Fibroblast of lung (primary cell): ENCODE measurements around the gene SIX3. TPM values are rescaled to one million over a fixed set of nuclear protein-coding genes. Genes with fewer than 3 reads are reported as not detected.
A peak's percentile ranks its signal among the peaks of the same experiment; 100 is the strongest.

Source experiments
- DNase-seq, 2 donors: peaks; one replicate each; pipeline versions ENCODE4 v3.0.0 to v3.0.0-alpha.2; 2010; ENCODE audit warnings: low read depth in 2 of 2
- H2AFZ ChIP-seq: 2 replicates; pipeline ENCODE4 v1.5.1; 2012; ENCODE audit warnings: low read length, control low read depth, inconsistent platforms
- H3K27ac ChIP-seq: 2 replicates; pipeline ENCODE4 v1.5.1; 2011; ENCODE audit warnings: low read length, control low read depth; ENCODE audit not compliant: insufficient read depth
- H3K27me3 ChIP-seq: 2 replicates; pipeline ENCODE4 v1.5.1; 2011; ENCODE audit warnings: mild to moderate bottlenecking, low read length; ENCODE audit not compliant: control insufficient read depth, insufficient read depth
- H3K36me3 ChIP-seq: 2 replicates; pipeline ENCODE4 v1.5.1; 2011; ENCODE audit warnings: low read length; ENCODE audit not compliant: control insufficient read depth, insufficient read depth
- H3K4me1 ChIP-seq: 2 replicates; pipeline ENCODE4 v1.5.1; 2011; ENCODE audit warnings: low read length; ENCODE audit not compliant: control insufficient read depth, insufficient read depth; ENCODE audit errors: extremely low read depth
- H3K4me2 ChIP-seq: 2 replicates; pipeline ENCODE4 v1.5.1; 2011; ENCODE audit warnings: low read length, control low read depth; ENCODE audit not compliant: insufficient read depth; ENCODE audit errors: extremely low read depth
- H3K4me3 ChIP-seq, 4 experiments: fragments of 200-600 bp in 1 of 4; sonication (generic) in 1 of 4; replicated peaks in 1 of 4; 2 replicates each; pipeline ENCODE4 v1.5.1; 2011 to 2016; ENCODE audit warnings: low read length in 4 of 4, low read depth in 3 of 4, mild to moderate bottlenecking in 3 of 4, control low read depth in 2 of 4, inconsistent platforms in 1 of 4, mixed read lengths in 1 of 4; ENCODE audit not compliant: insufficient read depth in 1 of 4; ENCODE audit errors: control extremely low read depth in 1 of 4
- H3K79me2 ChIP-seq: 2 replicates; pipeline ENCODE4 v1.5.1; 2012; ENCODE audit warnings: mild to moderate bottlenecking, low read length, inconsistent platforms; ENCODE audit not compliant: control insufficient read depth, insufficient read depth
- H3K9ac ChIP-seq: 2 replicates; pipeline ENCODE4 v1.5.1; 2011; ENCODE audit warnings: mild to moderate bottlenecking, low read length, control low read depth; ENCODE audit not compliant: insufficient read depth
- H3K9me3 ChIP-seq: 2 replicates; pipeline ENCODE4 v1.5.1; 2012; ENCODE audit warnings: low read depth, low read length; ENCODE audit not compliant: control insufficient read depth, insufficient read depth
- H4K20me1 ChIP-seq: 2 replicates; pipeline ENCODE4 v1.5.1; 2011; ENCODE audit warnings: low read length; ENCODE audit not compliant: control insufficient read depth, insufficient read depth; ENCODE audit errors: extremely low read depth
- EZH2 ChIP-seq: IDR thresholded peaks from 2 replicates; pipeline ENCODE4 v1.5.1; 2012; ENCODE audit warnings: low read length, control low read depth, mild to moderate bottlenecking; ENCODE audit errors: missing control alignments
- polyA plus RNA-seq, 2 donors: library from polyadenylated mRNA; depleted of rRNA in 1 of 2; stranded (reverse) in 1 of 2; unstranded in 1 of 2; fragments of >200 nt; gene quantifications; 2 replicates each; pipeline ENCODE4 v1.2.1, GENCODE V29; 2011 to 2012; ENCODE audit warnings: missing spikeins in 1 of 2
- total RNA-seq: library from RNA; depleted of rRNA; stranded (reverse); fragments of >200 nt; gene quantifications from 2 replicates; pipeline ENCODE4 v1.2.1, GENCODE V29; 2014
- TF ChIP-seq, protein P1 (sequence below), 2 donors: IDR thresholded peaks in 1 of 2; conservative IDR thresholded peaks in 1 of 2; 1 replicate in 1 of 2; 2 replicates in 1 of 2; pipeline ENCODE4 v1.5.1; 2011 to 2012; ENCODE audit warnings: low read length in 2 of 2, control low read depth in 1 of 2, inconsistent platforms in 1 of 2, low read depth in 1 of 2, mild to moderate bottlenecking in 1 of 2

The SIX3 gene
- total and polyA plus RNA-seq, 2 donors (not counting 1 experiment from before 2014, with no cell fraction given), result not detected

DNA sequence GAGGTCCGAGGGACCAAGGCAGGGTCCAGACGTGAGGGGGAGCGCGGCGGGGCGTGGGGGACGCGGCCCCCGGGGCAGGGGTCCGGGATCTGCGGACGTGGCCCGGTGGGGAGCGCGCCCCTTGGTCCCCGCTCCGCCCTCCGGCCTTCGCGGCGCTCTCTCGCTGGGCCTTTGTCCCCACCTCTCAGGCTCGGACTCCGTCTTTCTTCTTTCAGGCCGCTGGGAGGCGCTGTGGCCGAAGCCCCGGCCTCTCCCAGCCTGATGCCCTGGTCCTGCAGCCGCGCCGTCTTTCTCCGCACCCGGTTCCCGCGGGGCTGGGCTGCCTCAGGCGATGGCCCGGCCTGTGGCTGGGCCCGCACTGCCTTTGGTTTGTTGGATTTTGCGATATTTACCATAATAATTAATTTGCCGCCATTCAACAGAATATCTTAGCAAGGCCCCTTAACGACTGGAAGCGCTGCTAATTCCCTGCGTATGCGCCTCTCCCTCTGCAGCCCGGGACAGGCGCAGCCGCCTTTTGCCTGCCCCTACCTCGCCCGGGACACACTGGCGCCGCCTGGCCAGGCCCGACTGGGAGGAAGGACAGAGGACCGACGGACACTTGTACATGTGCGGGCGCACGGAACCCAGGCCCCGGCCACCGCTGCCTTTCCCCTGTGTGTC lies 10.8 kb downstream of the SIX3 start:
- Histone ChIP-seq H3K4me2 (peak overlapping the region; percentile 73), H3K27ac (no peak overlapping the region)
- DNase-seq, result peak; percentile 58 to 62

DNA sequence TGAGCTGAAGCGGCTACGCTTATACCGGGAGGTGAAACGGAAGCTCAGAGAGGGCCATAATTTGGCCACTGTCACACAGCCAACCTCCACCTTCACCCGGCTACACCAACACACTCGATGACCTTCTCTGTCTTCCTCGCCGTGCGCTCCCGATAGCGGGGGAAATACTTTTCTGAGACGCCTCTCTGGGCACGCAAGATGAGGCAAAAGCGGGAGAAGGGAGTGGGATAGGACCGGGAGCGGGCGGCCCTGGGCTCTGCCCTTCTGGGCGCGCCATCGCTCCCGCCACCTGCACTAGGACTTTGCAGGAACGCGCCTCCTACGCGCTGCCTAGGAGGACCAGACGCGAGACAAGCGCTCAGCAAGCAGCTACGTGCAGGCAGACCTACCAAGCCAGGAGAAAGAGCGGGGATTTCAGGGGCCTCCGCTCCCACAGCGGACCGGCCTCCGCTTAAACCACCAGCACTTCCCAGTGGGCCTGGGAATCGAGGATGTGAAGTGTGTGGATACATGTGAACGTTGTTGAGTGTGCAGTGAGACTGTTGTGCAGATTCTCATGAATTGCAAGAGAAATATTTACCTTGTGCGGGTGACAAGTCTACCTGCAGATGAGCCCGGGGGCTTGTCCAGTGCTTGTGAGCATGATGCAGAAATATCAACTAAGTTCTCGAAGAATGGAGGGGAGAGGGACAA lies 11.4 kb downstream of the SIX3 start:
- Histone ChIP-seq H2AFZ (no peak overlapping the region), H3K27me3 (peaks cover 60% of the 10 kb centered on the region), H3K9ac (no peak overlapping the region), H3K79me2 (no peaks in the 10 kb centered on the region), H3K4me1 (peaks cover 15% of the 10 kb centered on the region), H3K4me3 (peak overlapping the region in 3 of 4 experiments; percentile 9 to 43 (median 20)), H3K36me3 (no peaks in the 10 kb centered on the region), H4K20me1 (no peaks in the 10 kb centered on the region), H3K27ac (no peak overlapping the region), H3K9me3 (no peaks in the 10 kb centered on the region), H3K4me2 (peak overlapping the region; percentile 73)
- TF ChIP-seq, protein P1, sequence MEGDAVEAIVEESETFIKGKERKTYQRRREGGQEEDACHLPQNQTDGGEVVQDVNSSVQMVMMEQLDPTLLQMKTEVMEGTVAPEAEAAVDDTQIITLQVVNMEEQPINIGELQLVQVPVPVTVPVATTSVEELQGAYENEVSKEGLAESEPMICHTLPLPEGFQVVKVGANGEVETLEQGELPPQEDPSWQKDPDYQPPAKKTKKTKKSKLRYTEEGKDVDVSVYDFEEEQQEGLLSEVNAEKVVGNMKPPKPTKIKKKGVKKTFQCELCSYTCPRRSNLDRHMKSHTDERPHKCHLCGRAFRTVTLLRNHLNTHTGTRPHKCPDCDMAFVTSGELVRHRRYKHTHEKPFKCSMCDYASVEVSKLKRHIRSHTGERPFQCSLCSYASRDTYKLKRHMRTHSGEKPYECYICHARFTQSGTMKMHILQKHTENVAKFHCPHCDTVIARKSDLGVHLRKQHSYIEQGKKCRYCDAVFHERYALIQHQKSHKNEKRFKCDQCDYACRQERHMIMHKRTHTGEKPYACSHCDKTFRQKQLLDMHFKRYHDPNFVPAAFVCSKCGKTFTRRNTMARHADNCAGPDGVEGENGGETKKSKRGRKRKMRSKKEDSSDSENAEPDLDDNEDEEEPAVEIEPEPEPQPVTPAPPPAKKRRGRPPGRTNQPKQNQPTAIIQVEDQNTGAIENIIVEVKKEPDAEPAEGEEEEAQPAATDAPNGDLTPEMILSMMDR (conservative IDR thresholded peaks at IDR 0.05 in 1 of 2, IDR thresholded peaks at IDR 0.05 in 1 of 2; ENCODE audit: low read depth in 1 of 2, low read length in 2 of 2), result no peak
- peak; percentile 86 for TF ChIP-seq EZH2
- no peak for DNase-seq

More for the DNA sequence above, 10.8 kb downstream of the SIX3 start:
- Histone ChIP-seq H3K9me3 (no peaks in the 10 kb centered on the region), H3K79me2 (no peaks in the 10 kb centered on the region), H3K4me1 (peaks cover 12% of the 10 kb centered on the region), H2AFZ (peak overlapping the region; percentile 54), H3K4me3 (peak overlapping the region; percentile 9 to 43 (median 24)), H4K20me1 (no peaks in the 10 kb centered on the region), H3K36me3 (no peaks in the 10 kb centered on the region), H3K27me3 (peaks cover 66% of the 10 kb centered on the region), H3K9ac (no peak overlapping the region)
- TF ChIP-seq, protein P1 (conservative IDR thresholded peaks at IDR 0.05 in 1 of 2, IDR thresholded peaks at IDR 0.05 in 1 of 2; ENCODE audit: low read depth in 1 of 2, low read length in 2 of 2), result peak; percentile 64
- no peak for TF ChIP-seq EZH2

DNA sequence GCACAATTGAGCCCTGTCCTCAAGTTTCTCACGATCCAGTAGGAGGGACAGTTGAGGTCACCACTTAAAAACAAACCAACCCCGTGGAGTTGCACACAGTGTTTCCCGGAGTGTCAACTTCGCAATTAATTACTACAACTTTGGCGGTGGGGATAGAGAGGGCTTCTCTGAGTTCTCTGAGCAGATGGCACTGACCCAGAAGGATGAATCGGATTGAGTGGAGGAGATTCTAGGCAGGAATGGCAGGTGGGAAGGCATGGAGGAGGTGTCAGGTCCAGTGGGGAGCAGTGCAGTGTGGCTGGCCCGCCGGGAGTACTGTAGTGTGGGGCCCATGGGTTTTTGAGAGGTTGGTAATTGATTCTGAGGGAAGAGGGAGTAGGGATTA lies 12.0 kb downstream of the SIX3 start:
- no peaks in the 10 kb centered on the region for H4K20me1 ChIP-seq
- no peaks in the 10 kb centered on the region for H3K79me2 ChIP-seq
- H3K9ac ChIP-seq, result no peak overlapping the region
- H3K4me1 ChIP-seq, result peaks cover 18% of the 10 kb centered on the region
- no peak overlapping the region for H3K4me3 ChIP-seq
- H2AFZ ChIP-seq, result no peak overlapping the region
- no peak overlapping the region for H3K4me2 ChIP-seq
- H3K36me3 ChIP-seq, result no peaks in the 10 kb centered on the region
- H3K27ac ChIP-seq, result no peak overlapping the region
- H3K27me3 ChIP-seq, result peaks cover 55% of the 10 kb centered on the region
- TF ChIP-seq EZH2, result peak; percentile 36
- TF ChIP-seq, protein P1 (conservative IDR thresholded peaks at IDR 0.05 in 1 of 2, IDR thresholded peaks at IDR 0.05 in 1 of 2; ENCODE audit: low read depth in 1 of 2, low read length in 2 of 2), result no peak
- no peak for DNase-seq
- H3K9me3 ChIP-seq, result no peaks in the 10 kb centered on the region
